OCI-LY1 (cell line): ENCODE data around the gene NPAS3.

Experiments used
- H2AFZ ChIP-seq: fragments of 200-600 bp; sonication (generic), shearing (Covaris generic); 2 replicates; pipeline ENCODE4 v1.6.0; 2014; ENCODE audit warnings: antibody characterized with exemption, mild to moderate bottlenecking, low read length
- H3F3A ChIP-seq: fragments of 200-600 bp; sonication (generic), shearing (Covaris generic); 2 replicates; pipeline ENCODE4 v1.6.0; 2014; ENCODE audit warnings: mild to moderate bottlenecking, antibody characterized with exemption, low read length, moderate library complexity; ENCODE audit not compliant: insufficient read depth
- H3K27ac ChIP-seq: fragments of 200-600 bp; sonication (generic); 2 replicates; pipeline ENCODE4 v1.5.1; 2014; ENCODE audit warnings: low read length, mixed run types, mild to moderate bottlenecking, low read depth; ENCODE audit not compliant: poor library complexity, severe bottlenecking
- H3K27me3 ChIP-seq: fragments of 200-600 bp; sonication (generic); 2 replicates; pipeline ENCODE4 v1.6.0; 2014; ENCODE audit warnings: antibody characterized with exemption, mild to moderate bottlenecking, low read length, moderate library complexity; ENCODE audit not compliant: insufficient read depth
- H3K36me3 ChIP-seq: fragments of 200-600 bp; sonication (generic); 2 replicates; pipeline ENCODE4 v1.6.1; 2014; ENCODE audit warnings: mild to moderate bottlenecking, antibody characterized with exemption, low read length, moderate library complexity, mixed read lengths; ENCODE audit not compliant: insufficient read depth
- H3K4me1 ChIP-seq: fragments of 200-600 bp; sonication (generic); 2 replicates; pipeline ENCODE4 v1.5.1; 2014; ENCODE audit warnings: mild to moderate bottlenecking, low read length, moderate library complexity; ENCODE audit not compliant: insufficient read depth, severe bottlenecking
- H3K4me2 ChIP-seq: fragments of 200-600 bp; sonication (generic), shearing (Covaris generic); 2 replicates; pipeline ENCODE4 v1.6.1; 2014; ENCODE audit warnings: low read length
- H3K4me3 ChIP-seq: fragments of 200-600 bp; sonication (generic); 2 replicates; pipeline ENCODE4 v1.5.1; 2014; ENCODE audit warnings: low read length, low read depth, mild to moderate bottlenecking, mixed read lengths; ENCODE audit not compliant: poor library complexity, severe bottlenecking
- H3K79me2 ChIP-seq: fragments of 200-600 bp; shearing (Covaris generic); 2 replicates; pipeline ENCODE4 v1.6.1; 2016; ENCODE audit warnings: mixed run types, low read length, mixed read lengths; ENCODE audit not compliant: insufficient read depth
- H3K9ac ChIP-seq: fragments of 200-600 bp; sonication (generic), shearing (Covaris generic); 2 replicates; pipeline ENCODE4 v1.6.1; 2014; ENCODE audit warnings: mild to moderate bottlenecking, low read length, mixed read lengths
- H3K9me2 ChIP-seq: fragments of 200-600 bp; sonication (generic), shearing (Covaris generic); 2 replicates; pipeline ENCODE4 v1.6.1; 2014; ENCODE audit warnings: low read depth, mild to moderate bottlenecking, low read length, mixed read lengths
- H3K9me3 ChIP-seq: fragments of 200-600 bp; shearing (Covaris generic); 2 replicates; pipeline ENCODE4 v1.6.1; 2014; ENCODE audit warnings: low read length, mixed read lengths
- H4K20me1 ChIP-seq: fragments of 200-600 bp; sonication (generic), shearing (Covaris generic); 2 replicates; pipeline ENCODE4 v1.6.0; 2016; ENCODE audit warnings: mild to moderate bottlenecking, low read length; ENCODE audit not compliant: insufficient read depth
- EZH2 ChIP-seq: fragments of 200-600 bp; sonication (generic), shearing (Covaris generic); IDR thresholded peaks from 2 replicates; pipeline ENCODE4 v1.8.0; 2017; ENCODE audit warnings: borderline replicate concordance, mixed run types, mild to moderate bottlenecking, antibody characterized with exemption, low read length, moderate library complexity, mixed read lengths
- TF ChIP-seq, protein P1 (sequence below): fragments of 200-600 bp; sonication (generic), shearing (Covaris generic); IDR thresholded peaks from 2 replicates; pipeline ENCODE4 v1.5.1; 2017; ENCODE audit warnings: mild to moderate bottlenecking, antibody characterized with exemption, low read length, moderate library complexity, mixed read lengths

The NPAS3 gene

DNA sequence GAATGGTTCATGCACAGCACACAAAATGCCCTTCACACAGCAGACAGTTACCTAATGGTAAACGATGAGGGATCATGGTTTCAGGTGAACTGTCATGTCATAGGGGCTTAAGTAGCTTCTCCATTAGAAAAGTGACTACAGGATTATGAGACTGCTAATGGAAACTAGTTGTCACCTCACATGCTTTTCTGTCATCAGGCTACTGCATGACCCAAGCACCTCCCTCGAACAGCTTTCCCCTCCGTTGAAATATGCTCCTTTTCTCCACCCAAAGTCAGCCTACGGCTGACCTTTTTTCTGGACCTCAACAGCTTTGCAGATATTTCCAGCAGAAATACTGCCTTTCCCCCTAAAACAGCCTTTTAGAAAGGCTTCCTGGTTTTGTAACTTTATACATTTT lies 544.9 kb downstream of the NPAS3 start:
- no peak overlapping the region for H3K27ac ChIP-seq
- no peaks in the 10 kb centered on the region for H3K9me2 ChIP-seq
- no peaks in the 10 kb centered on the region for H3F3A ChIP-seq
- no peaks in the 10 kb centered on the region for H3K36me3 ChIP-seq
- no peaks in the 10 kb centered on the region for H3K79me2 ChIP-seq
- no peaks in the 10 kb centered on the region for H3K27me3 ChIP-seq
- TF ChIP-seq EZH2, result no peak
- TF ChIP-seq, protein P1, sequence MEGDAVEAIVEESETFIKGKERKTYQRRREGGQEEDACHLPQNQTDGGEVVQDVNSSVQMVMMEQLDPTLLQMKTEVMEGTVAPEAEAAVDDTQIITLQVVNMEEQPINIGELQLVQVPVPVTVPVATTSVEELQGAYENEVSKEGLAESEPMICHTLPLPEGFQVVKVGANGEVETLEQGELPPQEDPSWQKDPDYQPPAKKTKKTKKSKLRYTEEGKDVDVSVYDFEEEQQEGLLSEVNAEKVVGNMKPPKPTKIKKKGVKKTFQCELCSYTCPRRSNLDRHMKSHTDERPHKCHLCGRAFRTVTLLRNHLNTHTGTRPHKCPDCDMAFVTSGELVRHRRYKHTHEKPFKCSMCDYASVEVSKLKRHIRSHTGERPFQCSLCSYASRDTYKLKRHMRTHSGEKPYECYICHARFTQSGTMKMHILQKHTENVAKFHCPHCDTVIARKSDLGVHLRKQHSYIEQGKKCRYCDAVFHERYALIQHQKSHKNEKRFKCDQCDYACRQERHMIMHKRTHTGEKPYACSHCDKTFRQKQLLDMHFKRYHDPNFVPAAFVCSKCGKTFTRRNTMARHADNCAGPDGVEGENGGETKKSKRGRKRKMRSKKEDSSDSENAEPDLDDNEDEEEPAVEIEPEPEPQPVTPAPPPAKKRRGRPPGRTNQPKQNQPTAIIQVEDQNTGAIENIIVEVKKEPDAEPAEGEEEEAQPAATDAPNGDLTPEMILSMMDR, result no peak
- no peaks in the 10 kb centered on the region for H4K20me1 ChIP-seq
- H3K9ac ChIP-seq, result no peak overlapping the region
- H3K9me3 ChIP-seq, result no peaks in the 10 kb centered on the region
- no peak overlapping the region for H3K4me3 ChIP-seq
- H2AFZ ChIP-seq, result no peak overlapping the region
- H3K4me1 ChIP-seq, result peaks cover 8% of the 10 kb centered on the region
- H3K4me2 ChIP-seq, result no peak overlapping the region

GRCh38 chr14:33484264-33484663 lies 545.6 kb downstream of the NPAS3 start:
- H3K4me2 ChIP-seq, result no peak overlapping the region; the same call in 1 of the 2 replicates
- no peak for TF ChIP-seq EZH2
- TF ChIP-seq, protein P1, result no peak

DNA sequence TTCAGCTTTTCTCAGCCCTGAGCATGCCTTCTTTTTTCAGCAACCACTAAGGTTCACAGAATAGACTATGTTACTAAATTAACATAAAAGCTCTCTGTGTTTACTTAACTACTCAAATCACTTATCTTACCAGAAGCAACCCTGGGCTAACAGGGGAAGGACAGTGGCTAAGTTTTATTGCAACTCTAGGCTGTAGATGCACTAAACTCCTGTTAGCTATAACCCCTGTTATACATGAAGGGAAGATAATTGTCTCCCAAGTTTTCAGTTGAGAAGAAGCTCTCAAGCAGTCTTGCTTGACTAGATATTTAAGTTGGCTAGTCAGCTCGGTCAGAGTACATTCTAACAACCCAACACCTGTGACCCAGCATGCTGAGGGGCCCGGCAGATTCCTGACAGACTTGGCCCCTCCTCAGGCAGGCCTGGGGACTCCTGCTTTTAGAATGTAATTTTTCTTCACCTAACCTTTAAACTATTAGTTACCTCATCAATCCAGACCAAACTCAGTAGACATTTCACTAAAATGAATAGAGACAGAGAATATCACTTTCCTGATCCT lies 547.7 kb downstream of the NPAS3 start:
- Histone ChIP-seq H3K9ac (no peak overlapping the region), H2AFZ (no peak overlapping the region), H3F3A (no peaks in the 10 kb centered on the region; the same call in 1 of the 2 replicates), H3K4me3 (no peak overlapping the region), H3K9me2 (no peaks in the 10 kb centered on the region), H3K9me3 (no peaks in the 10 kb centered on the region), H4K20me1 (no peaks in the 10 kb centered on the region), H3K36me3 (no peaks in the 10 kb centered on the region), H3K27ac (no peak overlapping the region), H3K4me1 (peaks cover 8% of the 10 kb centered on the region), H3K27me3 (no peaks in the 10 kb centered on the region), H3K4me2 (no peak overlapping the region), H3K79me2 (no peaks in the 10 kb centered on the region)
- TF ChIP-seq EZH2, result no peak

More at GRCh38 chr14:33484264-33484663, 545.6 kb downstream of the NPAS3 start:
- Histone ChIP-seq H3K4me3 (no peak overlapping the region), H3K27me3 (no peaks in the 10 kb centered on the region), H3F3A (no peaks in the 10 kb centered on the region; the same call in 1 of the 2 replicates), H3K9ac (no peak overlapping the region), H3K4me1 (peaks cover 8% of the 10 kb centered on the region), H3K36me3 (no peaks in the 10 kb centered on the region), H4K20me1 (no peaks in the 10 kb centered on the region), H3K9me2 (no peaks in the 10 kb centered on the region), H3K79me2 (no peaks in the 10 kb centered on the region), H3K9me3 (no peaks in the 10 kb centered on the region), H2AFZ (no peak overlapping the region), H3K27ac (no peak overlapping the region)

- no peaks in the 10 kb centered on the region for H3K9me2 ChIP-seq
- no peaks in the 10 kb centered on the region for H3K36me3 ChIP-seq
- peaks cover 8% of the 10 kb centered on the region for H3K4me1 ChIP-seq
- H3F3A ChIP-seq, result no peaks in the 10 kb centered on the region; the same call in 1 of the 2 replicates
- H2AFZ ChIP-seq, result no peak overlapping the region
- H3K9me3 ChIP-seq, result no peaks in the 10 kb centered on the region
- no peaks in the 10 kb centered on the region for H4K20me1 ChIP-seq
- TF ChIP-seq EZH2, result no peak
- TF ChIP-seq, protein P1, result no peak
- H3K79me2 ChIP-seq, result no peaks in the 10 kb centered on the region
- no peak overlapping the region for H3K4me3 ChIP-seq
- H3K27me3 ChIP-seq, result no peaks in the 10 kb centered on the region
- no peak overlapping the region for H3K27ac ChIP-seq
- H3K4me2 ChIP-seq, result no peak overlapping the region
- no peak overlapping the region for H3K9ac ChIP-seq
These were observed 549.9 kb downstream of the NPAS3 start for GRCh38 chr14:33488582-33488981.
